HCT116 (cell line): ENCODE measurements around the gene NOTCH4. TPM values are rescaled to one million over a fixed set of nuclear protein-coding genes. Genes with fewer than 3 reads are reported as not detected.
A peak's percentile ranks its signal among the peaks of the same experiment; 100 is the strongest.

Source experiments
- ATAC-seq: fragments of 200-7000 bp; cut with Tn5 transposase; 2 replicates; pipeline ENCODE4 v1.9.1; 2020; ENCODE audit warnings: mild to moderate bottlenecking, moderate library complexity
- BruUV-seq: library from RNA; stranded (reverse); fragments of 400-500 nt; replicated peaks from 2 replicates; lab custom pipeline; 2021; lab: Mats Ljungman, UMichigan
- CTCF ChIA-PET: fragments of 300-600 bp; sonication (Branson Sonifier 250); formaldehyde crosslinking; loops from one replicate; lab custom pipeline; 2021; ENCODE audit warnings: antibody characterized with exemption; lab: Charles Lee
- POLR2A ChIA-PET: fragments of 300-600, 350-600 bp; sonication (Branson Sonifier 250); formaldehyde crosslinking; loops from one replicate; lab custom pipeline; 2021; ENCODE audit warnings: antibody characterized with exemption; lab: Charles Lee
- RAD21 ChIA-PET, 2 experiments: fragments of 300-600 bp; sonication (Branson Sonifier 250); formaldehyde crosslinking; loops; one replicate each; lab custom pipeline; 2023; ENCODE audit warnings: low total read pairs in 2 of 2; ENCODE audit not compliant: uncharacterized antibody in 2 of 2, unreplicated experiment in 2 of 2, low non-redundant PET in 1 of 2; lab: Charles Lee
- DNase-seq: peaks from one replicate; pipeline ENCODE4 v3.0.0-alpha.2; 2010; ENCODE audit warnings: low read depth, low spot score
- H2AFZ ChIP-seq: fragments of 200-600 bp; shearing (Covaris generic), sonication (generic); 2 replicates; pipeline ENCODE4 v1.6.1; 2017; ENCODE audit warnings: low read depth, mixed run types, mixed read lengths, antibody characterized with exemption, low read length; ENCODE audit not compliant: poor library complexity, severe bottlenecking
- H3K27ac ChIP-seq: 2 replicates; pipeline ENCODE4 v1.5.1; 2012; ENCODE audit warnings: low read depth, low read length
- H3K27me3 ChIP-seq: fragments of 200-600 bp; sonication (generic); 2 replicates; pipeline ENCODE4 v1.6.1; 2016; ENCODE audit warnings: mixed run types, low read length, mixed read lengths; ENCODE audit not compliant: insufficient read depth
- H3K36me3 ChIP-seq, 2 experiments: fragments of 200-500 bp in 1 of 2; fragments of 200-600 bp in 1 of 2; sonication (Bioruptor generic) in 1 of 2; sonication (generic) in 1 of 2; 2 replicates each; pipeline versions ENCODE4 v1.5.1 to v1.6.1; 2014 to 2016; ENCODE audit warnings: low read length in 2 of 2, inconsistent platforms in 1 of 2, mixed read lengths in 1 of 2, mixed run types in 1 of 2; ENCODE audit not compliant: insufficient read depth in 2 of 2, control insufficient read depth in 1 of 2
- H3K4me1 ChIP-seq, 2 experiments: fragments of 200-600 bp in 1 of 2; sonication (generic) in 1 of 2; 2 replicates each; pipeline versions ENCODE4 v1.5.1 to v1.6.1; 2012 to 2017; ENCODE audit warnings: low read length in 2 of 2, inconsistent platforms in 1 of 2, mild to moderate bottlenecking in 1 of 2, mixed read lengths in 1 of 2, mixed run types in 1 of 2, moderate library complexity in 1 of 2; ENCODE audit not compliant: insufficient read depth in 2 of 2, control insufficient read depth in 1 of 2
- H3K4me2 ChIP-seq: fragments of 200-600 bp; sonication (generic); 2 replicates; pipeline ENCODE4 v1.6.1; 2017; ENCODE audit warnings: mixed run types, low read length, mixed read lengths
- H3K4me3 ChIP-seq, 2 experiments: fragments of 200-600 bp in 1 of 2; sonication (generic) in 1 of 2; replicated peaks in 1 of 2; 2 replicates each; pipeline ENCODE4 v1.5.1; 2011 to 2016; ENCODE audit warnings: low read length in 2 of 2, control low read depth in 1 of 2, low read depth in 1 of 2, mild to moderate bottlenecking in 1 of 2, mixed read lengths in 1 of 2, mixed run types in 1 of 2
- H3K79me2 ChIP-seq: fragments of 200-600 bp; sonication (generic); 2 replicates; pipeline ENCODE4 v1.6.1; 2017; ENCODE audit warnings: mild to moderate bottlenecking, mixed run types, low read length, moderate library complexity, mixed read lengths; ENCODE audit not compliant: insufficient read depth
- H3K9ac ChIP-seq: fragments of 200-600 bp; sonication (generic); 2 replicates; pipeline ENCODE4 v1.6.1; 2016; ENCODE audit warnings: low read length, mixed read lengths
- H3K9me2 ChIP-seq: fragments of 200-600 bp; sonication (generic), shearing (Covaris generic); 2 replicates; pipeline ENCODE4 v1.6.1; 2017; ENCODE audit warnings: mixed run types, mild to moderate bottlenecking, moderate library complexity; ENCODE audit not compliant: insufficient read depth
- H3K9me3 ChIP-seq, 2 experiments: fragments of 200-500 bp in 1 of 2; fragments of 200-600 bp in 1 of 2; sonication (Bioruptor generic) in 1 of 2; sonication (generic) in 1 of 2; 2 replicates each; pipeline ENCODE4 v1.6.1; 2014 to 2017; ENCODE audit warnings: low read length in 2 of 2, mixed read lengths in 2 of 2, inconsistent platforms in 1 of 2, low read depth in 1 of 2, mild to moderate bottlenecking in 1 of 2, mixed run types in 1 of 2, moderate library complexity in 1 of 2; ENCODE audit not compliant: control insufficient read depth in 1 of 2, insufficient read depth in 1 of 2
- H4K20me1 ChIP-seq: fragments of 200-600 bp; sonication (generic), shearing (Covaris generic); 2 replicates; pipeline ENCODE4 v1.6.1; 2017; ENCODE audit warnings: mixed run types, mild to moderate bottlenecking, moderate library complexity; ENCODE audit not compliant: insufficient read depth
- CEBPB ChIP-seq: IDR thresholded peaks from 2 replicates; pipeline ENCODE4 v1.6.1; 2012; ENCODE audit warnings: low read depth
- CTCF ChIP-seq, 3 experiments: fragments of 200-600 bp in 1 of 3; sonication (generic) in 1 of 3; IDR thresholded peaks in 2 of 3; conservative IDR thresholded peaks in 1 of 3; 2 replicates each; pipeline ENCODE4 v1.5.1; 2012 to 2017; ENCODE audit warnings: low read depth in 2 of 3, low read length in 2 of 3, antibody characterized with exemption in 1 of 3, borderline replicate concordance in 1 of 3, control low read depth in 1 of 3, mild to moderate bottlenecking in 1 of 3, mixed read lengths in 1 of 3, mixed run types in 1 of 3, moderate library complexity in 1 of 3; ENCODE audit not compliant: insufficient read depth in 1 of 3
- SIN3A ChIP-seq: IDR thresholded peaks from 2 replicates; pipeline ENCODE4 v1.6.1; 2012; ENCODE audit warnings: low read depth
- SP1 ChIP-seq: IDR thresholded peaks from 2 replicates; pipeline ENCODE4 v1.6.1; 2012; ENCODE audit warnings: low read depth
- TCF7L2 ChIP-seq: IDR thresholded peaks from 2 replicates; pipeline ENCODE4 v1.7.0; 2011; ENCODE audit warnings: borderline replicate concordance, inconsistent platforms; ENCODE audit not compliant: insufficient read depth, insufficient read length; ENCODE audit errors: extremely low read depth
- ZBTB33 ChIP-seq: IDR thresholded peaks from 2 replicates; pipeline ENCODE4 v1.6.1; 2011; ENCODE audit warnings: mild to moderate bottlenecking, low read length, moderate library complexity; ENCODE audit not compliant: insufficient replicate concordance; ENCODE audit errors: extremely low read depth
- ZNF274 ChIP-seq: fragments of 200-500 bp; sonication (Bioruptor generic); IDR thresholded peaks from 2 replicates; pipeline ENCODE4 v1.6.1; 2014; ENCODE audit warnings: mild to moderate bottlenecking, low read depth, low read length, inconsistent platforms
- intact Hi-C: fragments of 100-400 bp; cut with micrococcal nuclease; formaldehyde crosslinking; loops from 2 replicates; pipeline ENCODE4 v1.10.0; 2022
- total RNA-seq: library from RNA; stranded (reverse); gene quantifications from one replicate; pipeline ENCODE4 v1.2.1, GENCODE V29; 2021; ENCODE audit not compliant: unreplicated experiment

Gene NOTCH4
- total RNA-seq, 1 experiment from 2014 or later, result 0.81 TPM

GRCh38 chr6:32190911-32191677 lies 32.8 kb downstream of the NOTCH4 start:
- ATAC-seq (no peak), DNase-seq (no peak)
- Histone ChIP-seq H3K4me2 (peak overlapping the region; percentile 81), H3K27me3 (no peaks in the 10 kb centered on the region), H3K4me3 (peak overlapping the region; percentile 80 to 84), H3K4me1 (peaks cover 22 to 60% of the 10 kb centered on the region in 2 experiments), H3K36me3 (peaks cover 0 to 3% of the 10 kb centered on the region in 2 experiments; a peak in 2 of 4 replicates), H3K9me2 (no peaks in the 10 kb centered on the region), H3K27ac (peak overlapping the region; percentile 81; the same call in 1 of the 2 replicates), H3K79me2 (peaks cover 13% of the 10 kb centered on the region), H3K9ac (no peak overlapping the region), H2AFZ (no peak overlapping the region), H3K9me3 (no peaks in the 10 kb centered on the region), H4K20me1 (no peaks in the 10 kb centered on the region)
- intact Hi-C loops, result no loop called here
- ChIA-PET RAD21 (no interaction called here), POLR2A (interaction anchor here (0.9 to 1.7 kb wide), 3 partner anchors 9 to 64 kb away, joined by 3 to 4 read pairs (median 4); partner anchors contain the start of gene ATF6B), CTCF (interaction anchor here (1.3 to 1.5 kb wide), 2 partner anchors 14 to 72 kb away, joined by 4 to 10 read pairs; no protein-coding TSS in a partner anchor)
- TF ChIP-seq ZNF274 (no peak), SP1 (no peak), ZBTB33 (no peak), TCF7L2 (no peak), CTCF (IDR thresholded peaks at IDR 0.05 in 2 of 3, conservative IDR thresholded peaks at IDR 0.05 in 1 of 3; ENCODE audit: borderline replicate concordance in 1 of 3, insufficient read depth in 1 of 3, low read depth in 2 of 3, low read length in 2 of 3) (no peak), SIN3A (no peak), CEBPB (no peak)
- BruUV-seq, result no TSS peak
